GM18867 (cell line): ENCODE data around the gene NDOR1.
A peak's percentile ranks its signal among the peaks of the same experiment; 100 is the strongest.

Source experiments
- ATAC-seq: cut with Tn5 transposase; IDR thresholded peaks from one replicate; pipeline ENCODE4 v1.9.1; 2021; ENCODE audit warnings: mild to moderate bottlenecking, moderate library complexity; ENCODE audit not compliant: unreplicated experiment

The NDOR1 gene

DNA sequence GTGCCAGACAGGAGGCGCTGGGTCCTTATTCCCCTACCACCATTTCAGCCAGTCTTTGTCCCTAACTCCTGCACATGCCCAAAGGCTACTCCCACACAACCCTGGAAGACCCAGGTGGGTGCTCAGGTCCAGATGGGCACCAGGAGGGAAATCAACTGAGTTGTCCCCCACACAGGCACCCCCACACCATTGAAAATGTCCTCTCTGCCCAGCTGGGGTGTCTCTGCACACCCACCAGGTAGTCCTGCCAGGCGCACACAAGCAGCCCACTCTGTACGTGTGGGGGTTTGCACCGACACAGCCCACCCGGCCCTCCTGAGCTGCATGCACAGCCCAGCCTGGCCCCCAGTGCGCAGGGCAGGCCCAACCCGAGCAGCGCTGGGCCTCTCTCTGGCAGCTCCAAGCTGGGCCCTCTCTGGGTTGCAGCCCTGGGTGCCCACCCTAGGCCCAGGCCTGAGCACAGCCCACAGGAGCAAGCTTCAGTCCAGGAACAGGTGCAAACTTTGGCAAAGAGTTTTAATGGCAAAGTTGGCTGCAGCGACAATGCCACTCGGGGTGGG is 14.3 kb downstream of the NDOR1 start:
- ATAC-seq: no peak

DNA sequence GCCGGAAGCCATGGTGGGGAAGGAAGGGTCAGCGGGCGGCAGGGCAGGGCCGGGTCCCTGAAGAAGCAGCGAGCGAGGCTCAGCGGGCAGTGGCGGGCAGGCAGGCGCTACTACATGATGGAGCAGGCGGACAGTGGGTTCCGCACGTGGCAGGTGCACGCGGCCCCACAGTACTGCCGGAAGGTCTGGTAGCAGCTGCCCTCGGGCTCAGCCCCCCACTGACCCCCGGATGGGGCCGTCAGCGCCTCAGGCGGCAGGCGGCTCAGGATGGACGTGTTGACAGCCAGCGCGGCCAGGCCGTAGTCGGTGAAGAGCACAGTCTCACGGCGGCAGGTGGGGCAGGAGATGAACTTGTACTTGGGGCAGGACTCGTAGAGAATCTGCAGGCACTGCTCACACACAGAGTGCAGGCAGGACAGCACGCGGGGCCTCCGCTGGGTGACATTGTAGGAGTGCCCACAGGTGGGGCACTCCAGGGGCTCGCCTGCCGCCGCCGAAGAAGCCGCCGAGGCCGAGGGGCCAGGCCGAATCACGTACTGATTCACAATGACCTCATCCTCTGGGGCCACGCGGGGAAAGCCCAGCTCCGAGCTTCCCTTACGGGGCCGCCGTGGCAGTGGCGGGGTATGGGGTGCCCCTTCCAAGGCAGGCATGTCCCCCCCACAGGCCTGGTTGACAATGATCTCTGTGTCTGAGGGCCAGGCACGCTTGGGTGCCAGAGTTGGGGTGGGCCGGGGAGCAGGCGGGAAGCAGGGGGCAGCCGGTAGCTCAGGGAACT is 15.0 kb downstream of the NDOR1 start:
- ATAC-seq: no peak

GRCh38 chr9:137221095-137221505 is 15.6 kb downstream of the NDOR1 start:
- ATAC-seq: no peak

DNA sequence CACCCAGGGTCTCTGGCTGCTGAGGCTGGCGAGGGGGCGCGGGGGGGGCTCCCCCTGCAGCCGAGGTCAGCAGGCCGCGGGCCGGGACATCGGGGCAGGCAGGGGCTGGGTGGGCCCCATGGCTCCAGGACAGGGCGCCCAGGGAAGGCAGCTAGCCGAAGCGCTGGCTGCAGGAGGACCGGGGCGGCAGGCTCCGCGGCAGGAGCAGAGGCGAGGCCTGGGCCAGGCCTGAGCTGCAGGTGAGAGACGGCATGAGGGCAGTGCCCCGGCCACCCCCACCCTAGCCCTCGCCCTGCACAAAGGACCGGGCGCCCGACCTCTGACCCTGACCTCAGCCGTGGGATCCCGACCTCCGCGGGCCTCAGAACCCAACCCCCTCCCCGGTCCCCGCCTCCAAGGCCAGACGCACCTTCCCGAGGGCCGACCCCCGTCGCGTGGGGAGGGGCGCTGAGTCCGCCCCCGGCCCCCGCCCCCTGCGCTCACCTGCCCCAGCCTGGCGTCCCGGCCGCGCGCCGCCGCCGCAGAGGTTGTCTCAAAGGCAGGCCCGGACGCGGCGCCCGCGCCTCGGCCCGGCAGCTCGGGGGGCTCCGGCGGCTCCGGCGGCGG is 16.1 kb downstream of the NDOR1 start:
- ATAC-seq: no peak

- no peak for ATAC-seq
Observed at GRCh38 chr9:137222190-137223077, 16.9 kb downstream of the NDOR1 start, which contains the start of gene RNF208. TSS of gene RNF208 (minus strand) at chr9:137222240. CDS start at chr9:137221212, 1,028 bp downstream.

DNA sequence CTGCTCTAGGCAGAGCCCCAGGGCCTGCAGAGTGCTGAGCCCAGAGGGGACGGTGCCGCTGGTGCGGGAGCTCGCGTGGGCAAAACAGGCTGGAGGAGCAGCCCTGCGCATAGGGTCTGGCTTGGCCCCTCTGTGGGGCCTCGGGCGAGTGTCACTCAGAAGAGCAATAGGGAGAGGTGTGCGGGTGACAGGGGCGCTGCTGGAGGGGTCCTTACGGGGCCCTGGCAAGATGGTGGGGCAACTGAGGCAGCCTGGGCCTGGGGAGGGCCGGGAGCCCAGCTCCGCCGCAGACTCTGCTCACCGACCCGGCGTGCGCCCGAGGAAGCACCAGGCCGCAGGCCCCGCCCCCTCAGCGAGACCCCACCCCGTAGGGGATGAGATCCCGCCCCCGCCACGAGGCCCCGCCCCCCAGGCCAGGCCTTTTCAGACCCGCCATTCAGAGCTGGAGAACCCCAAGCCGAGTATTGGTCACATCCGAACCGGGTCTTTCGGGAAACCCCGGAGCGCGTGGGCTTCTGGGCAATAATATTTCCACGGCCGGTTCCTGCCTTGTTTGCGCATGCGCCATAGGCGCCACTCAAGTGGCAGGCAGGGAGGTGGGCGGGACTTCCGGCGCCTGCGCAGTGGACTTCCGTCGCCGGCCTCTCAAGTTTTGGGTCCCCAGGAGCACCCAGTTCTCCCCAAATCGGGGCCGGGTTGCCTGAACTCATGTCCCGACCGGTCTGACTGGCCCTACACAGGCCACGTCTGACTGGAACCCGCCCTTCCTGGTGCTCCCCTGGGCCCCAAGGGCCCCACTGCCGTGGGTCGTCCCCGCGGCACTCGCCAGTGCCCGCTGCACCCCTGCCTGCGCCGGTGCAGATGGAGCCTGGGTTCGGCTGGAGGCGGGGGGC is 17.8 kb downstream of the NDOR1 start:
- ATAC-seq: peak; percentile 69

- ATAC-seq: no peak
Observed at GRCh38 chr9:137224830-137225694, 19.6 kb downstream of the NDOR1 start, which contains the start of gene CYSRT1. TSS of gene CYSRT1 (plus strand) at chr9:137225174. CDS start at chr9:137225622, 448 bp downstream.

DNA sequence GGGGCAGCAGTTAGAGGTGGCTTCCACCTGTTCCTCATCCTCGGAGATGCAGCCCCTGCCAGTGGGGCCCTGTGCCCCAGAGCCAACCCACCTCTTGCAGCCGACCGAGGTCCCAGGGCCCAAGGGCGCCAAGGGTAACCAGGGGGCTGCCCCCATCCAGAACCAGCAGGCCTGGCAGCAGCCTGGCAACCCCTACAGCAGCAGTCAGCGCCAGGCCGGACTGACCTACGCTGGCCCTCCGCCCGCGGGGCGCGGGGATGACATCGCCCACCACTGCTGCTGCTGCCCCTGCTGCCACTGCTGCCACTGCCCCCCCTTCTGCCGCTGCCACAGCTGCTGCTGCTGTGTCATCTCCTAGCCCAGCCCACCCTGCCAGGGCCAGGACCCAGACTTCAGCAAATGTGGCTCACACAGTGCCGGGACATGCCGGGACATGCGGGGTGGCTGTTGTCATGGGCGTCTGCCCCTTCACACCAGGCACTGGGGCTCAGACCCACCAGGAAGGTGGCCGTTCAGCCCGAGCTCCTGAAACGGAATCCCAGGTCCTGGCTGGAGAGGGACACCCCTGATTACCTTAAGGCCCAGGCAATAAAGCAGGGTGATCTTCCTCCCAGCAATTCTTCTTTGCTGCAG is 20.3 kb downstream of the NDOR1 start:
- ATAC-seq: no peak

DNA sequence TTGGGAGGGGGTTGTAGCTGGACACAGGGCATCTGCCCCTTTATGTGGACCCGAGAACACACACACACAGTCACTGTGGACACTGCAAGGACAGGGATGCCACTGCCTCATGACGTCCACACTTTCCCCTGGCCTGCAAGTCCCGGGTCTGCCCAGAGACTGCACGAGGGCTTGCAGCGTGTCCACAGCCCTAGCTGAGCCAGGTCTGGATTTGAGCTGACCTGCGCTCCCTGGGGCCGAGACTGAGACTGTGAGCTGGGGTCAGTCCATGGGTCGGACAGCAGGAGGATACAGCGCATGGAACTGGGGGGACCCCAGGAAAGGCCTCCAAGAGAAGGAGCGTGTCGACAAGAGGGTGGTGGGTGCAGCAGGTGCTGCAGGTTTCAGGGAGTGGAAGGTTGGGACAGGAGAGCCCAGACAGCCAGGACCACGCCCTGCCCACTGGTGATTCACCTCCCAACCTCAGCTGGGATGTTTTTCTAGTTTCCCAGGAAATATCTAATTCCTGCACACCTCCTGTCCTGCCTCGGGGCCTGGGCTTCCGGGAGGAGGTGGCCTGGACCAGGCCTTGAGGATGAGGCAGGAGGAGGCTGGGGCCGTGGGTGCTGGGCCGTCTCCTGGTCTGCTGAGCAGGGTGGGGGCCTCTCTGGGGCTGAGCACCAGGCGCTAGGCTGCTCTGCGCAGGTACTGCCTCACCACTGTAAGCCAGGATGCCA is 21.0 kb downstream of the NDOR1 start:
- no peak for ATAC-seq

- ATAC-seq: no peak
Observed at GRCh38 chr9:137227054-137227852, 21.8 kb downstream of the NDOR1 start, which contains the start of gene RNF224. TSS of gene RNF224 (plus strand) at chr9:137227502. CDS start at chr9:137228336, 834 bp downstream.

GRCh38 chr9:137227853-137228505 is 22.5 kb downstream of the NDOR1 start:
- ATAC-seq: no peak

DNA sequence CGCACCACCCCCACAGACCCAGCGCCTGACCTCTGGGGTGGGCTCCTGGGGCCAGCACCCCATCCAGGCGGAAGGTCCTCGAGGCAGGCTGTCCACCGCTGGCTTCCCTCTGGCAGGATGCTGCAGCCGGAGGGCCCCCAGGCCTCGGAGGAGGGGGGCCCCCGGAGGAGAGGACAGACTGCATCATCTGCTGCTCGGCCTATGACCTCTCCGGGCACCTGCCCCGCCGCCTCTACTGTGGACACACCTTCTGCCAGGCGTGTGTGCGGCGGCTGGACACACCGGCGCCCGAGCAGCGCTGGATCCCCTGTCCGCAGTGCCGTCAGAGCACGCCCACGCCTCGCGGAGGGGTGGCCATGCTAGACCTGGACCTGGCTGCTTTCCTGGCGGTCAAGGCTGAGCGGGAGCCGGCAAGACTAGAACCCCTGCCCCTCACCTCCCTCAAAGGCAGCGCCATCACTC is 23.0 kb downstream of the NDOR1 start:
- no peak for ATAC-seq

GRCh38 chr9:137228968-137229896 is 23.7 kb downstream of the NDOR1 start:
- ATAC-seq: no peak

DNA sequence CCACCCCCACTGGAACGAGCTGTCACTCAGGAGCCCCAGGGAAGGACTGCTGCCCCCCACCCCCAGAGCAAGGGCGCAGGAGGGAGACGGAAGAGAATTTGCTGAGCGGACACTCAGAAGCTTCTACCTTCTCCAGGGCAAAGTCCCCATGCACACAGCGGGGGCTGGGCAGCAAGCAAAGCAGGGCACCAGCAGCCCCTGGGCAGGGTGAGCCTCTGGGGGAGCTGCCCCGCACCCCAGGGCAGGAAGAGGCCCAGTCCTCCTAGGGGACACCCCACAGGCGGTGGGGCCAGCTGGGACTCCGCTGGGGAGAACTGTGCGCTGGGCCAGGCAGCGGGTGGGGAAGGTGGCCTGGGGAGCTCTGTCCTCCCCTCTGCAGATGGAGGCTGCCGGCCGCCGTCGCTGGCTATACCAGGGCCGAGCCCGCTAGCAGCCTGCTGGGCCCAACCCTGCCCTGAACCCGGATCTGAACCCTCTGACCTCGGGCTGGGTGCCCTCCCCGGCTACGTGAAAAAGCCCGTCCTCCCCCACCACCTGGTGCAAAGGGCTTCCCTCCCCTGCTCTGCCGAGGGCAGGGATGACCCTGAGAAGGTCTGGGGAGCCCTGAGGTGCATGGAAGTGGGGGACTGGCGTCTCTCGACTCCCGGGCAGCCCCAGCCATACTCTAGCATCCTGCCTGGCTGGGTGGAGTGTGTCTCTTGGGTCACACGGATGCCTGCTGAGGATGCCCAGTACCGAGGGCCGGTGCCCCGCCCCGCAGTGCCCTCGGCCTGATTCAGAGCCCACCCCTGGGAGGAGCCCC is 24.6 kb downstream of the NDOR1 start:
- ATAC-seq: no peak
